ENCODE data around the gene ZNF814.
"Not testable (repeated sequence)": the region's sequence is repeated elsewhere in the genome, so short reads cannot be mapped to it uniquely, and the experiment has no call there.

Gene ZNF814

GRCh38 chr19:57888560-57889231 lies at the start of gene ZNF814:
Gene ZNF814 (minus strand): TSS chr19:57889037. CDS start chr19:57888802, 235 bp downstream.
- peak within 1 kb of the TSS in 18 of 21 experiments; percentile 5 to 76 (median 62) for H3K27ac ChIP-seq
- peak within 1 kb of the TSS; percentile 45 to 84 (median 57) for H3K4me3 ChIP-seq

- Histone ChIP-seq H3K4me3 (no peak overlapping the region), H3K27ac (no peak overlapping the region)
Measured at GRCh38 chr19:57935731-57936130, 46.9 kb upstream of the ZNF814 start.

- Histone ChIP-seq H3K27ac (peak within 1 kb of the TSS in 18 of 21 experiments; percentile 19 to 81 (median 63)), H3K4me3 (peak within 1 kb of the TSS; percentile 36 to 66 (median 48))
Measured at GRCh38 chr19:57934820-57935665, 46.2 kb upstream of the ZNF814 start, which contains the start of gene ZNF418. Gene ZNF418 (minus strand): TSS chr19:57935402. CDS start chr19:57933822, 1,580 bp downstream.

DNA sequence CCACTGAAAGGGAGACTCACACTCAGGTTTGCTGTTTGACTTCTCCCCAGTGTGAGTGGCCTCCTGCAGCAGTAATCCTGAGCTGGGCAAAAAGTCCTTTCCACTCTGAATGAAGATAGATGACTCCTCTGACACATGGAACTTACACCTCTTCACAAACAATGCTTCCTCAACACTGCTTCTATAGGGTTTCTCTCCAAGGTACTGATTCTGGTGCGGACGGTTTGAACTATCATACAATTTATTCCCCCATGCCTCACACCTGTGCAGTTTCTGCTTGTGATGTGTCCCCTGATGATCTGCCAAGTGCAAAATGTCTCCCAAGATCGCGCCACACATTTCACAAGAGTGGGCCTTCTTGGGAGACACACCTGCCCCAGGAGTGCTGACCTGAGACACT lies 38.8 kb upstream of the ZNF814 start:
- no peak overlapping the region for H3K27ac ChIP-seq
- no peak overlapping the region for H3K4me3 ChIP-seq

DNA sequence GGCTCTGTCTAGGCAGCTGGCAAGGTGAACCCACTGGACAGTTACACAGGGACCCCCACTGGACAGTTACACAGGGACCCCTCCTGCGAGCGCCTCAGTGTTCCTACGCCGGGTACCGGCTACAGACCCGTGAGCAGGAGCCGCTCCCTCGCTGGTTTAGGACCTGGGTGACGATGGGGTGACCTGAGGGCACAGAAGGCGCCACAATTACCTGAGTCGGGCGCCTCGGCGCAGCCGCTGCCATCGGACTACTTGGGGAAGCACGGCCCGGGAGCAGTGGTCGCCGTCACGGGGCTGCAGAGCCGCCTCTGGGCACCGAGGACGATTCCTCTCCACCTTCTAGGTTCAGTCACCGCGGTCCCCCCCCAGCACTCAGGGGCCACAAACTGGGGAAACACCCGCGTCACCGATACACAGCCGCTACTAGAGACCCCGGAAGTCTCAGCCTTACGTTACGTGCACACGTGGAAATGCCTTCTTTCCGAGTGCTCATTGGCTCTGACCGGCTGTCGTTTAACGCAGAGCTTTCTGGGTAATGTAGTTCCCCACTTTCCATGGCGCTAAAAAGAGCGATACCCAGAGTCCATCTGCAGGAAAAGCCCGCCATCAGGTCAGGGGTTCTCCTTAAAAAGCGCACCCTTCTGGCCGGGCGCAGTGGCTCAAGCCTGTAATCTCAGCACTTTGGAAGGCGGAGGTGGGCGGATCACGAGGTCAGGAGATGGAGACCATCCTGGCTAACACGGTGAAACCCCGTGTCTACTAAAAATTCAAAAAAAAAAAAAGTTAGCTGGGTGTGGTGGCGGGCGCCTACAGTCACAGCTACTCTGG lies 27.5 kb upstream of the ZNF814 start, which contains the start of gene ZNF417:
Gene ZNF417 (minus strand): TSS at position 425 of the 828 bp plus-strand sequence. CDS start 181 bp downstream, at position 244.
- H3K4me3 ChIP-seq = peak within 1 kb of the TSS; percentile 67 to 97 (median 84)
- peak within 1 kb of the TSS; percentile 37 to 93 (median 84) for H3K27ac ChIP-seq

DNA sequence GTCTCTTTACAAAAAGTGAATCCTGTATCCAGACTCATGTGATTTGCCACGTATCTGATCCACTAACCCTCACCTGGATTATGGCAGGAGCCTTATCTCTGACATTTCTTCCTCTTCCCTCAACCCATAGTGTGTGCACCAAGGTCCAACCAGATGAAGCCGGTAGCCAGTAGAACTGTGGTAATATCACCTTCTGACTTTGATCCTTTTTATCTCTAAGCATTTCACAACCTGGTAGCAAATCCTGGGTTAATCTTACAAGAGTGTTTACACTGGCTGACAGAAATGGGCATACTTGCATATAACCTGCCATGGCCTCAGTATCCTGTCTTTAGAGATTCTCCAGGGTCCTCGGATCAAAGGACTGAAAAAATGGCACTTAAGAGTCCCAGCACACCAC lies 25.7 kb upstream of the ZNF814 start:
- Histone ChIP-seq H3K4me3 (no peak overlapping the region), H3K27ac (no peak overlapping the region)

DNA sequence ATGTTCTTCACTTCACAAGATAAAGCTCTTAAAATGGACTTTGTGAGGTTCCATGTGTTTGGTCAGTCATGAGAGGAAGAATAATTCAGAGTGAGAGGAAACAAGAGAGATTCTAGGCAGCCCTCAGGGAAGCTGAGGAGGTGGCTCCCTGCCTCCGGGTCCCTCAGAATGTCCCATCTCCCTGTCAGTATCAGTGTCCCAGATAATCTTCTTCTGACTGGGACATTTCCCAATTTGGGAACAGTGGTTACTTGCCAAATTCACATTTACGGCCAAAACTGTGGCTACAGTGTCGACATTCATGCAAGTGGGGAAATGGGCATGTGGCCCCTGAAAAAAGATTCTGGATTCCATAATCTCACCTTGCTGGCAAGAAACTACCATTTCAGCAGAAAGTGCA lies 18.6 kb upstream of the ZNF814 start:
- Histone ChIP-seq H3K27ac (no peak overlapping the region), H3K4me3 (no peak overlapping the region)

GRCh38 chr19:57905258-57905657 lies 16.4 kb upstream of the ZNF814 start:
- H3K4me3 ChIP-seq = no peak overlapping the region
- H3K27ac ChIP-seq = no peak overlapping the region

GRCh38 chr19:57903618-57904184 lies 14.9 kb upstream of the ZNF814 start:
- Histone ChIP-seq H3K4me3 (no peak overlapping the region), H3K27ac (no peak overlapping the region)

DNA sequence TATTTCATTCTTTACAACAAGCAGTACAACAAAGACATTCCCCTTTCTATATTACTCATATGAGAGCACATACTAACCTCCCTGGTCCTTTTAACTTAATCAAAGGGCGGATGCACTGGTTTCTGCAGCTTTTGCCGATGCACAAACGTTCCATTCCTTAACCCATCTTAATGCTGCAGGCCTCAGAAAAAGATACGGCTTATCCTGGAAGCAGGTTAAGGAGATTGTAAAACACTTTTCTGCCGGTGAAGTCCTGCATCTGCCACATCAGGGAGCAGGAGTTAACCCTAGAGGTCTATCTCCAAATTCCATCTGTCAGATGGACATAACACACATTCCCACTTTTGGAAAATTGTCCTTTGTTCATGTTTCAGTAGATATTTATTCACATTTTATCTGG lies 11.5 kb upstream of the ZNF814 start:
- no peak overlapping the region for H3K27ac ChIP-seq
- H3K4me3 ChIP-seq = no peak overlapping the region

- H3K4me3 ChIP-seq = not testable (repeated sequence)
- peak overlapping the region in 1 of 21 experiments; percentile 50 for H3K27ac ChIP-seq
Measured at GRCh38 chr19:57890706-57891105, 1.9 kb upstream of the ZNF814 start.

DNA sequence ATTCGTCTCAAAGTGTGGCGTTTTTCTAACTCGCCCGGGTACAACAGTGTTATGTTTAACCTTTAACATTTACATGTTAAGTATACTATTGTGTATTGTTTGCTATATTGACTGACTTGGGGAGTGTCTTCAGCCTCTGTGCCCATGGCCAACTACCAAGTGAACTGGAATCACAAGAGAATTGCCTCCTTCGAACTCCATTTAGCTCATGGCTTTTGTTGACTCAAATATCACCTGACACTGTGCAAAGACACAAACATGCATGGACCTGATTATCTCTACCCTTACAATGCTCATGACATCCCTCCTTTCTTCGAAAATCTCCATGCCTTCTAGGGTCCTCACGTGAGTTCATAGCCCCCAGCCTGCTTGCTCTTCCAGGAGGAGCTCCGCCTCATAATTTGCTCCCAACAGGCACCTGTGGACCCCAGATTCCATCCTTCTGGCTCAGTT lies 704 bp downstream of the ZNF814 start:
- H3K27ac ChIP-seq = peak overlapping the region in 18 of 21 experiments; percentile 5 to 76 (median 62)

DNA sequence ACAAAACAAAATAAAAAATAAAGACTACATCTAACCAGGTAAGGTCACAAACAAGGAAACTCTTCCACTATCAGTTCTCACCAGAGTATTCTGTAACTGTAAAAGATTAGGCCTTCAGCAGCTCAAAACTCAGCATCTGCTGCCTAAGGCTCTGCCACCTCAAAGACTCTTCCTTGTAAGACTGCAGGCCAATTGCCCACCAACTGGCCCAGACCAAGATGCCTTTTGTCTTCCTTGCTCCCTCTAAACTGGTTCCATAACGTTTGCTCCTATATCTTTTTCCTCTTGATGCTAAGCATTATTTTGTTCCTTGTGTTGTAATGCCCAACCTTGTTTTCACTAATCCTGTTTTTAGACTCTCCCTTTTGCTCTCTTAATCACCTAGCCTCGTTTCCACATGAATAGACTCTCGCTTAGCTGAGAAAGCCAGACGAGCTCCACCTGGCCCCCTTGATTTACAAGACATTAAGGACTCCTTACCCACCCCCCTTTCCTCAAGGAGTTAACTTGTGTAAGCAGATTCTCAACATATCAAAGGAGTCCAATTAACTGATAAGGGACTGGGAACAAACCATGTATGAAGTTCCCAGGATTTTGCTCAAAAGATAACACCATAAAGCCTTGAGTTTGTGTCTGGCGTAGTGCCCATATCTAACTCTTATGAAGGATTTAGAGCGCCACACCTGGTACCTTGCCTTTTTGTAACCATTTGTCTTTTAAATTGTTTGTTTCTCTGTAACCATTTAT lies 1.5 kb downstream of the ZNF814 start:
- H3K4me3 ChIP-seq = peak overlapping the region in 4 of 7 experiments; percentile 45 to 70 (median 60)
- peak overlapping the region in 2 of 21 experiments; percentile 64 to 75 for H3K27ac ChIP-seq

More for the DNA sequence above, 704 bp downstream of the ZNF814 start:
- peak overlapping the region; percentile 45 to 84 (median 57) for H3K4me3 ChIP-seq

- no peak overlapping the region for H3K4me3 ChIP-seq
Measured at GRCh38 chr19:57886046-57886445, 2.8 kb downstream of the ZNF814 start.

DNA sequence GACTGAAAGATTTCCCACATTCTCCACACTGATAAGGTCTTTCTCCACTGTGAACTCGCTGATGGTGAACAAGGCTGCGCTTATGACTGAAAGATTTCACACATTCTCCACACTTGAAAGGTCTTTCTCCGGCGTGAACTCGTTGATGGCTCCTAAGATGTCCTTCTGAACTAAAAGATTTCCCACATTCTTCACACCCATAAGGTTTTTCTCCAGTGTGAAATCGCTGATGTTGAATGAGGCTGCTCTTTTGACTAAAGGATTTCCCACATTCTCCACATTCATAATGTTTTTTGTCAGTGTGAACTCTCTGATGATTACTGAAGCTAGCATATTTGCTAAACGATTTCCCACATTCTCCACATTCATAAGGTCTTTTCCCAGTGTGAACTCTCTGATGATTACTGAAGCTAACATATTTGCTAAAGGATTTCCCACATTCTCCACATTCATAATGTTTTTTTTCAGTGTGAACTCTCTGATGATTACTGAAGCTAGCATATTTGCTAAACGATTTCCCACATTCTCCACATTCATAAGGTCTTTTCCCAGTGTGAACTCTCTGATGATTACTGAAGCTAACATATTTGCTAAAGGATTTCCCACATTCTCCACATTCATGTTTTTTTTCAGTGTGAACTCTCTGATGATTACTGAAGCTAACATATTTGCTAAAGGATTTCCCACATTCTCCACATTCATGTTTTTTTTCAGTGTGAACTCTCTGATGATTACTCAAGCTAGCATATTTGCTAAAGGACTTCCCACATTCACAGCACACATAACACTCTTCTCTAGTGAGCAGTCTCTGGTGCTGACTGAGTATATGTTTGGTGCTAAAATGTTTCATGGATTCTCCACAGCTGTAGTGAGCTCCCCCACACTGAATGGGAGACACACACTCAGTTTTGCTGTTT lies 14.7 kb downstream of the ZNF814 start:
- H3K27ac ChIP-seq, H3K4me3 ChIP-seq: not testable (repeated sequence)

More at GRCh38 chr19:57886046-57886445, 2.8 kb downstream of the ZNF814 start:
- H3K27ac ChIP-seq = no peak overlapping the region

DNA sequence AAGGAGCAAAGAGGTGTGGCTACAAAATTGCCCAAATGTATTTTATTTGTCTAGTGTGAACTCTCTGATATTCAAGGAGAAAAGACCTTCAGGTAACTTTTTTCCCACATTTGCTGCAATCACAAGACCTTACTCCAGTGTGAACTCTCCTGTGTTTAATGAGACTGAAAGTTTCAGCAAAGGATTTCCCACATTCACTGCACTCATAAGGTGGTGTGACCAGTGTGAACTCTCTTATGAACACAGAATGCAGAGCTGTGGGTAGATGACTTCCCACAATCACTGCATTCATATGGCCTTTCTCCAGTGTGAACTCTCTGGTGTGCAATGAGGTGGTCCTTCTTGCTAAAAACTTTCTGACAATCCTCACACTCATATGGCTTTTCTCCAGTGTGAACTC lies 16.4 kb downstream of the ZNF814 start:
- H3K4me3 ChIP-seq = no peak overlapping the region
- H3K27ac ChIP-seq = no peak overlapping the region

DNA sequence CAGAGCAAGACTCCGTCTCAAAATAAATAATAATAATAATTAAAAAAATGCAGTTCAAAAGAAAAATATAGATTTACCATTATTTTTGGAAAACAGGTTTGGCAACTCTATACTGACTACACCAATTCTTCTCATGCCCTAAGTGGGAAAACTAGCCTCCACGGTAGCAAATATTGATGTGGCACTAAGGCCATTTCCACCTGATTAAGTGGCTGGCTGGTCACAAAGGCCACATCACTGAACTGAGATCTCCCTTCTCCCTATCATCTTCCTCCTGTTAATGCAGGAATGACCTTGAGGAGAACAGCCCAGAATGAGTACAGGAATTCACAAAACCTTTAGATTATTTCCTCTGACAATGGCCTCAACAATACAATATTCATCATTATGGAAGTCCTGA lies 18.6 kb downstream of the ZNF814 start:
- H3K4me3 ChIP-seq = no peak overlapping the region

More for the DNA sequence above, 18.6 kb downstream of the ZNF814 start:
- no peak overlapping the region for H3K27ac ChIP-seq

Data from skin epidermis (tissue), 12 donors.